GM19023 (cell line): ENCODE data around the gene NETO1.

Source experiments
- ATAC-seq: cut with Tn5 transposase; IDR thresholded peaks from one replicate; pipeline ENCODE4 v1.9.1; 2021; ENCODE audit warnings: mild to moderate bottlenecking, moderate library complexity; ENCODE audit not compliant: unreplicated experiment

Gene NETO1, protein sequence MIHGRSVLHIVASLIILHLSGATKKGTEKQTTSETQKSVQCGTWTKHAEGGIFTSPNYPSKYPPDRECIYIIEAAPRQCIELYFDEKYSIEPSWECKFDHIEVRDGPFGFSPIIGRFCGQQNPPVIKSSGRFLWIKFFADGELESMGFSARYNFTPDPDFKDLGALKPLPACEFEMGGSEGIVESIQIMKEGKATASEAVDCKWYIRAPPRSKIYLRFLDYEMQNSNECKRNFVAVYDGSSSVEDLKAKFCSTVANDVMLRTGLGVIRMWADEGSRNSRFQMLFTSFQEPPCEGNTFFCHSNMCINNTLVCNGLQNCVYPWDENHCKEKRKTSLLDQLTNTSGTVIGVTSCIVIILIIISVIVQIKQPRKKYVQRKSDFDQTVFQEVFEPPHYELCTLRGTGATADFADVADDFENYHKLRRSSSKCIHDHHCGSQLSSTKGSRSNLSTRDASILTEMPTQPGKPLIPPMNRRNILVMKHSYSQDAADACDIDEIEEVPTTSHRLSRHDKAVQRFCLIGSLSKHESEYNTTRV

DNA sequence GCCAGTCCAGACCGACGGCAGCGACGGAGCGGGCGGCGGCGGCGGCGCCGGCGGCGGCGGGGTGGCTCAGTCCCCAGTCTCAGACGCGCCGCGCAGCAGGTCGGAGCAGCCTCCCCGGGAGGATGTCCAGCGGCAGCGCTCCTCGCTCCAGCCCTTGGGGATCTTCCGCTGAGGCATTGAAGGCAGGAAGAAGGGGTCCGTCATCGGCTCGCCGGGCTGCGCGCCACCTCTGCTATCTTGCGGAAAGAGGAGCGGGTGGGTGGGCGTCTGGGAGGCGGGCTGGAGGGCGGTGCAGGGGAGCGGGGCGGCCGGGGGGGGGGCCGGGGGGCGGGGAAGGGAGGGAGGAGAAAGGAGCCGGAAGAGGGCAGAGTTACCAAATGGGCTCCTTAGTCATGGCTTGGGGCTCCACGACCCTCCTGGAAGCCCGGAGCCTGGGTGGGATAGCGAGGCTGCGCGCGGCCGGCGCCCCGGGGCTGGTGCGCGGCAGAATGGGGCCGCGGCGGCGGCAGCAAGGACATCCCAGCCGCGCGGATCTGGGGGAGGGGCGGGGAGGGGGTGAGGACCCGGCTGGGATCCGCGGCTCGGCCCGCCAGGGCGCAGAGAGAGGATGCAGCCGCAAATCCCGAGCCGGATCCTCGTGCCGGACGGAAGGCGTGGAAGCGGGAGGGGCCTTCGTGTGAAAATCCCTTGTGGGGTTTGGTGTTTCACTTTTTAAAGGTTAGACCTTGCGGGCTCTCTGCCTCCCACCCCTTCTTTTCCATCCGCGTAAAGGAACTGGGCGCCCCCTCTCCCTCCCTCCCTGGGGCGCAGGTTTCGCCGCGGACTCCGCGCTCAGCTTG, at the start of gene NETO1:
NETO1 (minus strand) TSS at position 242 of the 839 bp plus-strand sequence. CDS start 696 bp downstream, outside the sequence.
- ATAC-seq: peak; percentile 36

DNA sequence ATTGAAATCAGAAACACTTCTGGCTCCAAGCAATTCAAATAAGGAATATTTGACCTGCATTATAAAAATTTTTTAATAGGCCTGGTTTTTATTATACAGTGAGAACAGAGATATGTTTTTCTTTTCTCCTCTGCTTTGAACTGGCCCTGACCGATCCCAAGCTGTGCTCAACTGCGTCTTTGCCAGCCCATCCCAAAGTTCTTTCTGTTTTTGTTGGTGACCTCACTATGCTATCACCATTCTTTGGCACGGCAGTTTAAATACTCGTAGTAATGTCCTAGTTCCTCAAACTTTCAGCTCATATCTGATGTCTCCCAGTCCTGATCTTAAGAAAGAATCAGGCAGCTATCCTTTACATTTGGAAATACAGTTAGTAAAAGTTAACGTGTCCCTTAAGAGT, 42.3 kb upstream of the NETO1 start:
- no peak for ATAC-seq

DNA sequence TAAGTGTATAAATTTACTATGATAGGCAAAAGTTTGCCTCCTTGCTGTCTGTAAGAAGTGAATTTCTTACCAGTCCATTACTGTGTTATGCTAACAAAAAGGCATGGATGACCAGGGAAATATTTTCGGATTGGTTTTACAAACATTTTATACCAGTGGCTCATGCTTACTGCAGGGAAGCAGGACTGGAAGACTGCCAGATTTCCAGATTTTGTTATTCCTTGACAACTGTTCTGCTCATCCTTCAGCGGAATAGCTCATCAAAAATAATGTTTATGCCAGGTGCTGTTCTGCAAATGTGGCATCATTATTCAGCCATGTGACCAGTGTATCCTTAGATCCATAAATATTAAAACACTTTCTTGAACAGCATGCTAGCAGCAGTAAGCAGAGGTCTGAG, 40.4 kb upstream of the NETO1 start:
- no peak for ATAC-seq

DNA sequence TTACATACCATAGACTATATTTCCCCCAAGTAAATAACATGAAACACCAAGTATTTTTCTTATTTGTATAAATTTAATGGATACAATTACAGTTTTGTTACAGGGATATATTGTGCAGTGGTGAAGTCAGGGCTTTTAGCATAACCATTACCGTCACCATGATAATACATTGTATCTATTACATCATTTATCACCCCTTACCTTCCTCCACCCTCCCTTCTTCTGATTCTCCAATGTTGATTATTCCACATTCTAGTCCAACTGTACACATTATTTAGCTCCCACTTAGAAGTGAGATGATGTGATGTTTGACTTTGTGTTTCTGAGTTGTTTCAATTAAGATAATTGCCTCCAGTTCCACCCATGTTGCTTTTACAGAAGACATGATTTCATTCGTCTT, 35.2 kb upstream of the NETO1 start:
- no peak for ATAC-seq

DNA sequence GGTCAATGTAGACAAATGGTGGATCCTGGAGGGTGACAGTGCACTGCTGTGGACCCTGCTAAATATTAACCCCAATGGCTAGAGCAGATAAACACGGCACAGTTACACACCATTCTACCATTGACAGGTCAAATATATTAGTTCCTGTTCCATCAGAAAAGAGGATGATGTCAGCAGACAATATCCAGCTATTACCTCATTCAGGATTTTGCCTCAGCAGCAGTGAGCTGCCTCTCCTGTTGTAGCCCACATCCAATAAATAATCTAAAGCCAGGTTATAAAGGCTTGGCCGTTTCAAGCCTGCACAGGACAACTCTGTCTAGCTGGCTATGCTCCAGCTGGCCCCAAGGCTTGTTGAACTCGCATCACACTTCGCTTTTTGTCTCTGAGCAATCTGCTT, 31.6 kb upstream of the NETO1 start:
- ATAC-seq: no peak

DNA sequence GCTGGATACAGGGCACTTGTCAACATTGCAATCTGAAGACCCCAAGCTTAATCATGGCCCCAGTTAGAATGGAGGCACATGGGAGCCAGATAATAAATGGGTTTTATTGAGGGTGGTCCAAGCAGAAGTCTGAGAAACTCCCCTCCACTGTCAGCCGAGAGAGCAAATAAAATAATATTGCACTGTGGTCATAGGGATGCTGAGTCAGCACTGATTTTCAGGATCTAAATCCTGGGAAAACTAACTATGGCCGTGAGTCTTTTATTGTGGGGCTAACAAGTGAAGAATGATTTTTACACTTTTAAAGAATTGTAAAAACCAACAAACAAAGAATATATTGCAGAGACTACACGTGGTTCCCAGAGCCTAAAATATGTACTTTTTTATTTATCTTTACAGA, 31.1 kb upstream of the NETO1 start:
- no peak for ATAC-seq

DNA sequence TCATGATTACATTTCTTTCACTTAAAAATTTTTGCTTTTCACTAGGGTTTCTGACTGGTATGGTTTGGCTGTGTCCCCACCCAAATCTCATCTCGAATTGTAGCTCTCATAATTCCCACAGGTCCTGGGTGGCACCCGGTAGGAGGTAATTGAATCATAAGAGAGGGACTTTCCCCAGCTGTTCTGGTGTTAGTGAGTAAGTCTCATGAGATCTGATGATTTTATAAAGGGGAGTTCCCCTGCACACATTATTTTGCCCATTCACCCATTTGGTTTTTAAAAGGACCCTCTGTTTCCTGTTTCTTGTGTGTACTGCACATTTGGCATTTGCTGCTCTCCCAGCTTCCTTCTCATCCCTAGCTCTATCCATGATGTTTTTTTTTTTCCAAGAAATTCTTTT, 27.8 kb upstream of the NETO1 start:
- ATAC-seq: no peak

DNA sequence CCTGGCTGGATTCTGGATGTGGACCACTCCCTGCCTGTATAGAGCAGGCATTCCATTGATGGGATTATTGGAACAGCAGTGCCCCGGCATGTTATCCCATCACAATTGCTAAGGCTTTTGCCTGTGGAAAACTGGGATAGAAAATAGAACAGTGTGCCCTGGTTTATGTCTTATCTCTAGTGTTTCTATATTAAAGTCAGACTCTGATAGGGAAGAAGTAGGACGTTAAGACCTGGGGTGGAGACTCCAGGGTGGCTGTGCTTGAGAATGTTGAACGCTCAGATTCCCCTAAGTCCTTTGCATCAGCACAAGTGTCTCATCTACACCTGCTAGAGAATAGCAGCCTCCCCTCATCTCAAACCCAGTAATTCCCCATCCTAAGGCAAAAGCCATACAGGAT, 10.8 kb upstream of the NETO1 start:
- ATAC-seq: no peak

DNA sequence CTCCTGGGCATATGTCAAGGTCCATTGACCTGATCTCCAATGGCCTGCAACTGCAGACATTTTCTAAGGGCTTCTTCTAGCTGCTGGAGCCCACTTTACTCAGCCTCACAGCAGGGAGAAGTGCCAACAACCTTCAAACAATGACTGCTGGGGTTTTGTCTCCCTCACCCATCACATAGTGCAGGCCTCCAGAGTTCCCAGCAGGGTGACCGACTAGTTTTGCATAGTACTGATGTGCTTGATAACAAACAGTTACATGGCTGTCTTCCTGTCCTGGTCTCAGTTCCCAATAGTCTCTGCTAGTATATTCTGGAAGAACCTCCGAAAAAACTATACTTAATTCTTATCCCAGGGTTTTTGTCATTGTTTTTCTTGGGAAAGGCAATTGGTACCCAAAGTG, 10.4 kb upstream of the NETO1 start:
- no peak for ATAC-seq

DNA sequence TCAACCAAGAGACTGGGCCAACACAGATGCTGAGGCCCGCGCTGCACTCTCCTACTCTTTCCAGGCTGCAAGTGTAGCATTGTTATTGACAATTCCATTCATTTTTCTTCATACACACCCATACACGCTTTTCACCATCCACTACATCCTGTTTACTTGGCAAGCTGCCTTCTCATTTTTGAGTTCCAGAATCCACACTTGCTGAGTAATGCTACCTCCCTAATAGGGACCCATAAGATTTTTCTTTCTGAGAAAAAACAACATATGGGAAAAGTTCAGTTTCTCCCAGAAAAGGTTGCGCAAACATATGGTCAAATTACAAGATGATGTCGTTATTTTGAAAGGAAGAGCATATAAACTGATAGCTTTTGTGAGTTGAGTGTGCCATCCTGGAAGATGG, 3.3 kb upstream of the NETO1 start:
- ATAC-seq: no peak

DNA sequence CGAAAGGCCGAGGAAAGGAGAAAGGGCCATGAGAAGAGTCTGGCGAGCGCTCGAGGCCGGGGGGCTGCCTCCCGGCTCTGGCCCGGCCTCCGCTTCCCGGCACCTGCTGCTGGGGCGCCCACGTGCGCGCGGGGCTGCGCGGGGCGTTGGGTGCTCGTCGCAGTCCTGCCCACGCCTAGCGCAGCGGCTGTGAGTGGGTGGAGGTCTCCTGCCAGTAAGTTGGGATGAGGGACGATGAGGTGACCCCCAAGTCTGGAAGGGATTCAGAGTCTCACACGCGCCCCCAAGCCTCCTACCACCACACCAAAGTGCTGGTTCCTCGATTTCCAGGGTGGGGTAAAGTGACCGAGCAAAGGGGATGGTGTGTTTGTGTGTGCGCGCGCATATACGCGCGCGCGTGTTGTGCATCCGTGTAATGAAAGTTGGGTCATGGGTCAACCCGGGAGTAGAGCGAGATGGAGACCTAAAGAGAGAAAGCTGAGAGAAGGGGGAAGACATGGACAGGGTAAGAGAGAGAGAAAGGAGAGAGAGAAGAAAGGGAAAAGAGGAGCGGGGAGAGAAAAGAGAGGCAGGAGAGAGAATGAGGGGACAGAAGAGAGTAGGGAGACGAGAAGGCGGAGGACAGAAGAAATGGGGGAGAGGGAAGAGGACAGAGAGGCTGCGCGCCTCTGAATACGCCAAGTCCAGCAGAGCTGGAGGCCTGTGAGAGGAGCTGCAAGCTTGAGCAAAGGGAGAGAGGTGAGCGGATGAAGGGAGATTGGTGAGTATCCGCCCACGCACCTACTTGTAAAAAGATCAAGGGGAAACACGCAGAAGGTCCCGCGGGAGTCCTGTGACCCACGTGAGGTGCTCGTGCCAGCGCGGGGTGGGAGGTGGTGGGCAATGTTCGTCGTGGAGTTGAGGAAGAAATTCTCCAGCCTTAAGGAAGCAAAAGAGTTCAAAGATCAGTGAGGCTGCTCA, 1.7 kb upstream of the NETO1 start:
- ATAC-seq: no peak

DNA sequence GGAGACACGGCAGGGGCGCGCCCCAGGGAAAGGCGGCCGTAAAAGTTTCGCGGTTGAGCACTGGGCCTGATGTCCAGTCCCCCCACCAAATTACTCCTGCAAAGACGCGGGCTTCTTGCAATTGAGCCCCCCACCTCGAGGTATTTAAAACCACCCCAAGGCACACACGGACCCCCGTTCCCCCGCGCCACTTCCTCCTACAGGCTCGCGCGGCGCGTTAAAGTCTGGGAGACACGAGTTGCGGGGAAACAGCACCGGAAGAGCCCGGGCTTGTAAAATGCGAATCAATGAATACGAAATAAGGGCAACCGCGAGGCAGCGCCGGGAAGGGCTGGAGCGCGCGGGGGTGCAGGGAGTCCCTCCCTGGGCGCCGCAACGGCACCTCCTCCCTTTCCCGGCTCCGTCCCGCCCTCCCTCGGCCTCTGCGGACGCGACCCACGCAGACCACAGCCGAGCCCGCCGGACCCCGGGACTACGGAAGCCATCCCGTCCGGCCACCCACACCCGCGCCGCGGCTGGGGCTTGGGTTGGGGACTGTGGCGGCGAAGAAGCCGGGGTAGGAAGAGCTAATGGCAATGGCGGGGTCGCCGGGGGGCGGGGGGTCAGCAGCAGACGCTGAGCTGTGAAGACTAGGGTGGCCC, 918 bp upstream of the NETO1 start:
- ATAC-seq: no peak

DNA sequence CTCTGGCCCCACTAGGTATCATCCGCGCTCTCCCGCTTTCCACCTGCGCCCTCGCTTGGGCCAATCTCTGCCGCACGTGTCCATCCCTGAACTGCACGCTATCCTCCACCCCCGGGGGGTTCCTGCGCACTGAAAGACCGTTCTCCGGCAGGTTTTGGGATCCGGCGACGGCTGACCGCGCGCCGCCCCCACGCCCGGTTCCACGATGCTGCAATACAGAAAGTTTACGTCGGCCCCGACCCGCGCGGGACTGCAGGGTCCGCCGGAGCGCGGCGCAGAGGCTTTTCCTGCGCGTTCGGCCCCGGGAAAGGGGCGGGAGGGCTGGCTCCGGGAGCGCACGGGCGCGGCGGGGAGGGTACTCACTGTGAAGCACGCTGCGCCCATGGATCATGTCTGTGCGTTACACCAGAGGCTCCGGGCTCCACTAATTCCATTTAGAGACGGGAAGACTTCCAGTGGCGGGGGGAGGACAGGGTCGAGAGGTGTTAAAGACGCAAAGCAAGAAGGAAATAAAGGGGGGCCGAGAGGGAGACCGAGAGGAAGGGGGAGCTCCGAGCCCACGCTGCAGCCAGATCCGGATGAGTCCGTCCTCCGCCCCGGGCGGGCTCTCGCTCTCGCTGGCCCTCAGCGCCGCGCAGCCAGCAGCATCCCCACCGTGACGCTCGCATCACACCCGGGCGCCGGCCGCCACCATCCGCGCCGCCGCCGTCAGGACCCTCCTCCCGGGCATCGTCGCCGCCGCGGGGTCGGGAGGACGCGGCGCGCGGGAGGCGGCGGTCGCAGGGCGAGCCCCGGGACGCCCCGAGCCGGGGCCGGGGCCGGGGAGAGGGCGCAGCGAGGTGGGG, 664 bp downstream of the NETO1 start:
- peak; percentile 31 for ATAC-seq

DNA sequence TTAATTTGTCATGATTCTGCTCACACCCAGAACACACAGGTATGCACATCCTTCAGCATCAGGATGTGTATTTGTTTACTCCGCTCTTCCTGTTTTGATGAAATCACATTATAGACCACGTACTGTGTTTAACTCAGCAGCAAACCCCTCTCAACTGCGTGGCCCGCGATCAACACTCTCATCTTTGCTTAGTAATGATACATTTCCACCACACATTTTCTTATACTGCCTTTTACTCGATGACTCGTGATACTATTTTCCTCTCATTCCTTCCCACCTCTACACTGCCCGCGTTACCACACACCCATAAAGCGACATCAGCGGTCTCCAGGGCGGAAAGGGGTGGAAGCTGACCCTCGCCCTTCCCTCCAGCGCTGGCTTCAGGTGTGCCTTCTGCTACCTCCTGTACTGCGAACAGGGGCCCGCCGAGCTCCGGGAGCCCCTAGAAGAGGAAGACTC, 1.3 kb downstream of the NETO1 start:
- ATAC-seq: peak; percentile 1

DNA sequence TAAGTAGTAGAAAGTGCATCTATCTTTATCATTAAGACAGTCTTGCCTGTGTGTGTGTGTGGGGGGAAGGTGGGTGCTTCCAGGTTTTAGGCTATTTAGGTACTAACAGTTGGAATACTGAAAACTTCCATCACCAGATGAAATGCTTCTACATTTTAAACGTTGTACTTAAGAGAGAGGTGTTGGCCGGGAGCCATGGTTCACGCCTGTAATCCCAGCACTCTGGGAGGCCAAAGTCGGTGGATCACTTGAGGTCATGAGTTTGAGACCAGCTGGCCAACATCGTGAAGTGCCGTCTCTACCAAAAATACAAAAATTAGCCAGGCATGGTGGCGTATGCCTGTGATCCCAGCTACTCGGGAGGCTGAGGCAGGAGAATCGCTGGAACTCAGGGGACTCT, 4.0 kb downstream of the NETO1 start:
- no peak for ATAC-seq

DNA sequence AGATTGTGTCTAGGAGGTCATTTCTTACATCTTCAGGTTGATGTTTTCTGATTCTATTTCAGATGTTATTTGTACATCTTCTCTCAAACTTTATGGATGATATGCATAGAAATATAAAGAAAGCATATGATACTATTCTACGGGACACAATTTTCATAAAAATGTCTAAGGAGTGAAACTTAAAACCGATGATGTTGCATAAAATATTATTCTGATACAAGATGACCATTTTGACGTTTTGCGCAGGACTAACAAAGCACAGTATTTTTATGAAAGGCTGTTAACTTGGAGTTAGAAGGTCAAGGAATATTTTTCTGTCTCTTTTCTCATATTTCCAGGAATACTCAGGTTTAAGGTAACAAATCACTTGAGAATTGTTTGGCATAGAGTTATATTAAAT, 8.7 kb downstream of the NETO1 start:
- ATAC-seq: no peak

DNA sequence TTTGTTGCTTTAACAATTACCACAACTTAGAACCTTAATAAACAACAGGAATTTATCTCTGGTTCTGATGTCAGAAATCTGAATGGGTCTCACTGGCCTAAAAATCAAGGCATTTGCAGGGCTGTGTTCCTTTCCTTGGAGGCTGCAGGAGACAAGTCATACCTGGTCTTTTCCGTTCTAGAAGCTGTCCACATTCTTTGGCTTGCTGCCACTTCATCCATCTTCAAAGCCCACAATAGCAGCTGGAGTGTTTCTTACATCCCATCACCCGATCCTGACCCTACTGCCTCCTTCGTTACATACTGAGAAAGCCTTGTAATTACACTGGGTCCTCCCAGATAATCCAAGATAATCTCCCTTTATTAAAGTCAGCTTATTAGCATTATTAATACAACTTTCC, 18.1 kb downstream of the NETO1 start:
- no peak for ATAC-seq

DNA sequence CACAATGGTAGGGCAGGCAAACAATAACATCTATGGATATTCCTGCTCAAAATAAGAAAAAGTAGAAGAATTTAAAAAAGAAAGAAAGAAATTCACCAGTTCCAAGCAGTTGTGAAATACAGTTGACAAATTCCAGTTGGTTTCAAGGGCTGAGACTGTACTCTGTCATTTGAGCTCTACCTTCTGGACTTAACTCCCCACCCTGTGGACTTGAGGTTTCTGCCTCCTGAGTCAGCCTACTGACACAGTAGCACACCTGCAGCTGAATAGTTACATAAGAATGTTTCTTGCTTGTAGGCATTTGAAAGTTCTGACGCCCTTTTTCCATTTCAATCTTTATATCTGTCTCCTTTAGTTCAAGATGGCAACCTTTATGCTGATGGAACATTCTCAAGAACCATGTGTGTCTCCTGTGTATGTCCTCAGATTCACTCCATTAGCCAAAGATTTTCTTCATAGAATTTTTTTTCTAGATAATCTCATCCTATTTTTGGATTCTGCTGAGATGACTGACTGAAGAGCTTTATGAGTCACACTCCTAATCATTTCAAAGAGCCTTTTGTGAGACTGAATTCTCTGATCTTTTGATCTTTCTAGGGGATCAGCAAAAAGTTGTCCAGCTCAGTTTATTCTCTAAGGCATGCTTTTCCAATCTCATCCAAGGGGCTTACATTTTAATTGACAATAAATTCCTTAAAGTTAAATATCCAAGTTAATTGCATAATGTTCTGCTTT, 19.1 kb downstream of the NETO1 start:
- ATAC-seq: no peak

DNA sequence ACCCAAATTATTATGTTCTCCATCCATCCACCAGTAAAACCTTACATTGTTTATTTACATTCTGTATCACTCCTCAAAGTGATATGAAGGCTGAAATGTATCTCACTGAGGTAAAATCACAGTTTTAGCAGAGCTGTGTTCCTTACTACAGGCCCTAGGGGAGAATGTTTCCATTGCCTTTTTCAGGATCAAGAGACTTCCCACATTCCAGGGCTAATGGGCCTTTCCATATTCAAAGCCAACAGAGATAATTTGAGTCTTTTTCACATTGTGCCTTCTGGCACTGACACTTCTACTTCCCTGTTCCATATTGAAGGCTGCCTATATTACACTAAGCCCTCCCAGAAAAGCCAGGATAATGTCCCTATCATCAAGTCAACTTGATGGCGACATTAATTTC, 20.0 kb downstream of the NETO1 start:
- no peak for ATAC-seq
